Activated CD8-positive, alpha-beta memory T cell treated with anti-CD3 and anti-CD28 coated beads, Interleukin-2, amount 10 ng/mL, durations not matched to agents 7 days and 5 days (primary cell): ENCODE data around the gene XYLT1. TPM values are rescaled to one million over a fixed set of nuclear protein-coding genes. Genes with fewer than 3 reads are reported as not detected.

Experiments
- ATAC-seq: fragments of 150-1000 bp; cut with Tn5 transposase; one replicate; pipeline ENCODE4 v1.10.0; 2021; ENCODE audit warnings: moderate library complexity
- CTCF ChIA-PET: fragments of 350-600 bp; sonication (Branson Sonifier 250); formaldehyde crosslinking; loops from one replicate; lab custom pipeline; 2021; ENCODE audit warnings: antibody characterized with exemption; lab: Charles Lee
- DNase-seq: peaks from one replicate; pipeline ENCODE4 v3.0.0-alpha.2; 2020
- H3K27ac Mint-ChIP-seq: one replicate; pipeline ENCODE4 v1.8.0; 2021; ENCODE audit warnings: mild to moderate bottlenecking, mixed read lengths
- H3K27me3 Mint-ChIP-seq: one replicate; pipeline ENCODE4 v1.8.0; 2021; ENCODE audit warnings: mixed read lengths
- H3K36me3 Mint-ChIP-seq: one replicate; pipeline ENCODE4 v1.8.0; 2021; ENCODE audit warnings: mild to moderate bottlenecking, mixed read lengths
- H3K4me1 Mint-ChIP-seq: one replicate; pipeline ENCODE4 v1.8.0; 2021; ENCODE audit warnings: mixed read lengths
- H3K4me3 Mint-ChIP-seq: one replicate; pipeline ENCODE4 v1.8.0; 2021; ENCODE audit warnings: mild to moderate bottlenecking, moderate library complexity, mixed read lengths
- H3K9me3 Mint-ChIP-seq: one replicate; pipeline ENCODE4 v1.8.0; 2022; ENCODE audit warnings: low read depth, mixed read lengths
- total RNA-seq, 2 experiments: library from RNA; stranded (reverse); gene quantifications; one replicate each; pipeline ENCODE4 v1.2.3, GENCODE V29; 2021

The XYLT1 gene
- total RNA-seq, 2 experiments from 2014 or later, result 35.7 to 40.9 TPM

DNA sequence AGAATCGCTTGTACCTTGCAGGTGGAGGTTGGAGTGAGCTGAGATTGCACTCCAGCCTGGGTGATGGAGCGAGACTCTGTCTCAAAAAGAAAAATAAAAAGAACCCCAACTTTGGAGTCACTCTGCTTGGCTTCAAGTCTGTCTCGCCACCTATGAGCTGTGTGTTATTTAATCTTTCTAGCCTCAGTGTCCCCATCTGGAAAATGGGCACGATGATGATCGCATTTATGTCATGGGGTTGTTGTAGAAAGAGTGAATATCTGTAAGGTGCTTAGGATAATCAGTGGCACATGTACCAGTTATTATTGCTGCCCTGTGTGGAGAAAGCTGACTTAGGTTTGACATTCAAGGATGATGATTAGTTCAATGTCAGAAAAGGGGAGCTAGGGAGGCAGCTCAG is 319.4 kb downstream of the XYLT1 start:
- H3K36me3 Mint-ChIP-seq, result no peaks in the 10 kb centered on the region
- DNase-seq, result no peak
- no peaks in the 10 kb centered on the region for H3K9me3 Mint-ChIP-seq
- H3K27ac Mint-ChIP-seq, result no peak overlapping the region
- H3K27me3 Mint-ChIP-seq, result no peaks in the 10 kb centered on the region
- no peak overlapping the region for H3K4me3 Mint-ChIP-seq
- H3K4me1 Mint-ChIP-seq, result no peaks in the 10 kb centered on the region
- CTCF ChIA-PET, result no interaction called here
- no peak for ATAC-seq

DNA sequence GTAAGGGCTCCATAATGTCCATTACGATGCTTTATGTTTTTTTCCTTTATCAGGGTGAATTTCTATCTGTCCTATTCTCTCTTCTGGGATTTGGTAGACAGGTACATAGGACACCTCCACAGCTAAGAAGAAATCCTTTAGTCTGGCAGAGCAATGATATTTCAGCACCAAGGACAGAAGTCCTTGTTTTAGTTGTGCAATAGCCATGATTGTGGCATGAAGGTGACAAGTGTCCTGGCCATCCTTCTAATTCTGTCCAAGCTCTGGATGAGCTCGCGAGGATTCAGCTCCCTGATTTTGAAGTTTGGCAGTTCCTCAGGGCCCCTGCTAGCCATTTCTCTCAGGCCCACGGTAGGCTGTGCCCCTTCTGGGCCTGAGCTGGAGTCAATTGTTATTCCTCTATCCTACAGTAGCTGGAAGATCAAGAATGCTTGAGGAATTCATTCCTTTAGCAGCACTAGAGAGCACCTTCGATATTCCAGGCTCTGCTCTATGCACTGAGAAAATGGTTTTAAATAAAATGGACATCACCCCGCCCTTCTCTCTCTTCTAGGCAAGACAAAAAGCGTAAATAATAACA is 320.8 kb downstream of the XYLT1 start:
- no peaks in the 10 kb centered on the region for H3K27me3 Mint-ChIP-seq
- no peak for DNase-seq
- no peaks in the 10 kb centered on the region for H3K4me1 Mint-ChIP-seq
- no peak overlapping the region for H3K4me3 Mint-ChIP-seq
- H3K9me3 Mint-ChIP-seq, result no peaks in the 10 kb centered on the region
- ATAC-seq, result no peak
- no peak overlapping the region for H3K27ac Mint-ChIP-seq
- CTCF ChIA-PET, result no interaction called here
- no peaks in the 10 kb centered on the region for H3K36me3 Mint-ChIP-seq

DNA sequence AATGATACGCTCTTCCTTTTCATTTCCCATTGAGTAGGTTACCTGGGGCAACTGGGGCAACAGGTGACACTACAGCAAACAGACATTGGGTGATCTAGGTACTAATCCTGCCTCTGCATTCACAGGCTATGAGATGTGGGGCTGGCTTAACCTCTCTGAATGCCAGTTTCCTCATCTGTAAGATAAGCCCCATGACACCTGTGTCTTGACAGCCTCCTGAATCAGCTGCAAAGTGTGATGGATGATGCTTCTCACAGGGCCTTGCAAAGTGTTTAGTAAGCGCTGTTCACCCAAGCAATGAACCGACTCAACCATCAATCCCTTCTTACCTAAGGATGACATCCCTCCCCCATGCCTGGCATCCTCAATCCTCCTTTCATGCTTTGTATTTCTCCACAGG is 322.8 kb downstream of the XYLT1 start:
- CTCF ChIA-PET, result no interaction called here
- Mint-ChIP-seq H3K9me3 (no peaks in the 10 kb centered on the region), H3K27me3 (no peaks in the 10 kb centered on the region), H3K4me3 (no peak overlapping the region), H3K4me1 (no peaks in the 10 kb centered on the region), H3K27ac (no peak overlapping the region), H3K36me3 (no peaks in the 10 kb centered on the region)
- DNase-seq (no peak), ATAC-seq (no peak)

DNA sequence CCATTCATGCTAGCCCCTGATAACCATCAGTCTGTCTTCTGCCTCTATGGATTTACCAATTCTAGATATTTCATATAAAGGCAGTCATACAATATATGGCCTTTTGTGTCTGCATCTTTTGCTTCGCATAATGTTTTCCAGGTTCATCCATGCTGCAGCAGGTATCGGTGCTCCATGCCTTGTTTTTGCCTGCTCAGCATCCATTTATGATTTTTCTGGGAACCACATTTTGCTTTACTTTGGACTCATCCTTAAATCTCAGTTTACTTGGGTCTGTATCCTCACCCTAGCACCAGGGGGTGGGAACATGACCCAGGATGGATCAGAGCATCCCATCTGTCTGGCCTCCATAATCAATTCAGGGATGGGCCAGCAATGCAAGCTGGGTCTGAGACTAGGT is 325.7 kb downstream of the XYLT1 start:
- Mint-ChIP-seq H3K4me1 (no peaks in the 10 kb centered on the region), H3K27me3 (no peaks in the 10 kb centered on the region), H3K36me3 (peaks cover 6% of the 10 kb centered on the region), H3K9me3 (no peaks in the 10 kb centered on the region), H3K27ac (no peak overlapping the region), H3K4me3 (no peak overlapping the region)
- DNase-seq (no peak), ATAC-seq (no peak)
- CTCF ChIA-PET, result no interaction called here

DNA sequence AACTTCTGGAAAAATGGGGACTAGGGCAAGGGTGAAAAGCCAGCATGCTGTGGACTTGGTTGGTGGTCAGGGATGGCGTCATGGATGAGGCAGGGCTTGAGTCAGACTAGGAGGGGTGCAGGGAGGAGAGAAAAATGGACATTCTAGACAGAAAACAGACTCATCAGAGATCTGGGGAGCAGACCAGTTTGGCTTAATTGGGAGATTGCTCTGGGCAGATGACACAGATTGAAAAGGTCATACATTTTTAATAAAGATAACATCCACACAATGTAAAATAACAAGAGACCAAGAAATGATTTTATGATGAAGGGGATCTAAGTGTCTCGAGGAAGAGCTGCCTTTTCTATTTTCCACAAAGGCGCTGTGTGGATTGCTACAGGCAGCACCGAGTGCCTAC is 326.3 kb downstream of the XYLT1 start:
- Mint-ChIP-seq H3K4me3 (no peak overlapping the region), H3K27ac (no peak overlapping the region), H3K27me3 (no peaks in the 10 kb centered on the region), H3K4me1 (no peaks in the 10 kb centered on the region), H3K9me3 (no peaks in the 10 kb centered on the region), H3K36me3 (peaks cover 10% of the 10 kb centered on the region)
- CTCF ChIA-PET, result no interaction called here
- no peak for ATAC-seq
- no peak for DNase-seq

DNA sequence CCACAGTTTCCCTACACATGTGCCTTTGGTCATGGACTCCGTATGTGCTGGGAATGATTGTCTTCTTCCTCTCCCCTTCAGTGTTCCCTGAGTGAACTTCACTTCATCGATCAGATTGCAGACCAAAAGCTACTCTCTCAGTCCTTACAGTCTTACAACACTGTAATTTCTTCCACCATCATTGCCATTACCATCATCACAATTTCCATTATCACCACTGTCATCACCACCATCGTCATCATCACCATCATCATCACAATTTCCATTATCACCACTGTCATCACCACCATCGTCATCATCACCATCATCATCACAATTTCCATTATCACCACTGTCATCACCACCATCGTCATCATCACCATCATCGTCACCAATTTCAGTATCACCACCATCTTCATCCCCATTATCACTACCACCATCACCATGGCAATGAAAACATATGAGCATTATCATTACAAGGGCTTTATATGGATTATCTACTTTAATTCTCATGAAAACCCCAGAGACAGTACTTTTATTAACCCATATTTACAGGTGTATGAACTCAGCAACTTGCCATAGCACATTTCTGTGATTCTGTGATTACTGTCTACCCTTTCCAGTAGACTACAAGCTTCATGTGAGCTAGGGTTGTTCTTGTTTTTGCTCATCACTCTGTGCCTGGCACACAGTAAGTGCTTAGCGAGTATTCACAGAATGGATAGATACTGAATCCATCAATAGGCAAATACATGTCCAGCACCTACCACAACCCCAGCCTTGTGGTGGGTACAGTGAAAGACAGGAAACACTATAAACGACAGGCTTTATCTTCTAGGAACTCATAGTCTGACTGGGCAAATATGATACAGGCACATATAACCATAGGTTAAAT is 327.0 kb downstream of the XYLT1 start:
- Mint-ChIP-seq H3K9me3 (no peaks in the 10 kb centered on the region), H3K27ac (no peak overlapping the region), H3K4me3 (no peak overlapping the region), H3K36me3 (peaks cover 16% of the 10 kb centered on the region), H3K27me3 (no peaks in the 10 kb centered on the region), H3K4me1 (no peaks in the 10 kb centered on the region)
- DNase-seq (no peak), ATAC-seq (peak; percentile 33)
- CTCF ChIA-PET, result no interaction called here

DNA sequence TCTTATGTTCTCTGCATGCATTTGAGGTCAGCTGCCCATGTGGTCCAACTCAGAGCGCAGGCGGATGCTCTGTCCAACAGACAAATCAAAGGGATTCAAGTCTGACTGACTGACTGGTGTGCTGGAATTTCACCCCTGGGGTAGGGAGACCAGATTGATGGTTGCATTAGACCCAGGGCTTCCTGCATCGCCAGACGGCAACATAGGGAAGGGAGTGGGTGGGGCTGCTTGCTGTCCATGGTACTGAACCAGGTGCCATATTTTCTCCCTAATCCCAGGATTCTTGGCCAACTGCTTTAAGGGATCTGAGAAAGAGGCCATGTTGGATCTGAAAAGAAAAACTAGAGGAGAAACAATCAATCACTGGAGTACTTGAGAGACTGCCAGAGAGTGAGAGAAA is 332.0 kb downstream of the XYLT1 start:
- H3K4me1 Mint-ChIP-seq, result peaks cover 13% of the 10 kb centered on the region
- H3K9me3 Mint-ChIP-seq, result no peaks in the 10 kb centered on the region
- H3K27me3 Mint-ChIP-seq, result no peaks in the 10 kb centered on the region
- no peak for ATAC-seq
- no peak overlapping the region for H3K27ac Mint-ChIP-seq
- H3K4me3 Mint-ChIP-seq, result no peak overlapping the region
- CTCF ChIA-PET, result no interaction called here
- DNase-seq, result no peak
- H3K36me3 Mint-ChIP-seq, result peaks cover 40% of the 10 kb centered on the region

DNA sequence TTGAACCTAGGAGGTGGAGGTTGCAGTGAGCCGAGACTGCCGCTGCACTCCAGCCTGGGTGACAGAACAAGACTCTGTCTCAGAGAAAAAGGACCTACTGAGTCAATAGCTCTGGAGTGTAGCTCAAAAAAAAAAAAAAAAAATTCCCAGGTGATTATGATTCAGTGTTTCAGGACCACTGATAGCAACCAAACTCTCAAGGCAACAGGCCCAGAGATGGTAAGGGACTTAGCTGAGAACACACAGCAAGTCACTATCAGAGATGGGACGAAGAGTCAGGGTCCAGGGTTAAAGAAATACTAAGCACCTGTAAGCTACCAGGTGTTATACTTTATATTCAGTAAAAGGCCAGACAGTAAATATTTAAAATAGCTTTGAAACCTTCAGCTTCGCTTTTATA is 335.3 kb downstream of the XYLT1 start:
- no peak for ATAC-seq
- no peak overlapping the region for H3K27ac Mint-ChIP-seq
- no peaks in the 10 kb centered on the region for H3K9me3 Mint-ChIP-seq
- H3K27me3 Mint-ChIP-seq, result no peaks in the 10 kb centered on the region
- no peak for DNase-seq
- H3K4me1 Mint-ChIP-seq, result peaks cover 25% of the 10 kb centered on the region
- peaks cover 51% of the 10 kb centered on the region for H3K36me3 Mint-ChIP-seq
- CTCF ChIA-PET, result interaction anchor here (1.3 to 1.4 kb wide), 2 partner anchors 122 to 443 kb away, joined by 3 read pairs; no protein-coding TSS in a partner anchor
- no peak overlapping the region for H3K4me3 Mint-ChIP-seq

DNA sequence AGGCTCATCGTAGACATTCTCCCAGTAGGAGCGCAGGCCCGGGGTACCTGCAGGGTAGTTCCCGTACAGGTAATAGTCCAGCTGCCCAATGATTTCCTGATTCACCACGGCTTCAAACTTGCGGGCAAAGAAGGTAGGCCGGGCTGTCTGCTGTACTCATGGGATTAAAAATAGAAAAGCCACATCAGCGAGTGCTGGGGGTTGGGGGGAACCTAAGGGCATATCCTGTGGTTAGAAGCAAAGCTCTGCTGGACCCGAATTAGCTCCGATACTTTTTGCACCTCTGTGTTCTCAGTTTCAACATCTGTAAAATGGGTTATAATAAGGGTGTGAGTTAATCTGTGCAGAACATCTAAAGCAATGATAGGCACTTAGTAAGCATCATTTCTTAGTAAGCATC is 336.2 kb downstream of the XYLT1 start:
- H3K27me3 Mint-ChIP-seq, result no peaks in the 10 kb centered on the region
- DNase-seq (no peak), ATAC-seq (no peak)
- CTCF ChIA-PET, result interaction anchor here (1.3 to 1.4 kb wide), 2 partner anchors 121 to 444 kb away, joined by 3 read pairs; no protein-coding TSS in a partner anchor
- H3K9me3 Mint-ChIP-seq, result no peaks in the 10 kb centered on the region
- H3K4me3 Mint-ChIP-seq, result no peak overlapping the region
- H3K4me1 Mint-ChIP-seq, result peaks cover 29% of the 10 kb centered on the region
- peaks cover 47% of the 10 kb centered on the region for H3K36me3 Mint-ChIP-seq
- no peak overlapping the region for H3K27ac Mint-ChIP-seq

DNA sequence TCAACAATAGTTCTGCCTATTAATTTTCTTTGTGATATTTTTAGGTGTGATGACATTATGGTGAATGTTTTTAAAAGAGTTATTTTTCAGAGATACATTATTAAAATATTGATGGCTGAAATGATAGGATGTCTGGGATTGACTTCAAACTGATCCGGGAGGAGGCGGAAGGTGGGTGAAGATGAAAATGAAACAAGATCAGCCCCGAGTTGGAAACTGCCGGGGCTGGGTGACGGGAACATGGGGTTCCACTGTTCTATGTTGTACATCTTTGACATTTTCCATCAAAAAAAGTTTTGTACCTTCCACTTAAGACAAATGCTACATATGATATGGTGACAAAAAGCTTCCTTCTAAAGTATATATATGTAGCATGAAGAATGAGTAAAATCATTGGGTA is 336.9 kb downstream of the XYLT1 start:
- no peak overlapping the region for H3K27ac Mint-ChIP-seq
- peaks cover 29% of the 10 kb centered on the region for H3K4me1 Mint-ChIP-seq
- no peak overlapping the region for H3K4me3 Mint-ChIP-seq
- CTCF ChIA-PET, result interaction anchor here (0.6 to 1.4 kb wide), 2 partner anchors 8 to 120 kb away, joined by 3 read pairs; no protein-coding TSS in a partner anchor
- DNase-seq (no peak), ATAC-seq (no peak)
- no peaks in the 10 kb centered on the region for H3K9me3 Mint-ChIP-seq
- H3K27me3 Mint-ChIP-seq, result no peaks in the 10 kb centered on the region
- H3K36me3 Mint-ChIP-seq, result peaks cover 40% of the 10 kb centered on the region

DNA sequence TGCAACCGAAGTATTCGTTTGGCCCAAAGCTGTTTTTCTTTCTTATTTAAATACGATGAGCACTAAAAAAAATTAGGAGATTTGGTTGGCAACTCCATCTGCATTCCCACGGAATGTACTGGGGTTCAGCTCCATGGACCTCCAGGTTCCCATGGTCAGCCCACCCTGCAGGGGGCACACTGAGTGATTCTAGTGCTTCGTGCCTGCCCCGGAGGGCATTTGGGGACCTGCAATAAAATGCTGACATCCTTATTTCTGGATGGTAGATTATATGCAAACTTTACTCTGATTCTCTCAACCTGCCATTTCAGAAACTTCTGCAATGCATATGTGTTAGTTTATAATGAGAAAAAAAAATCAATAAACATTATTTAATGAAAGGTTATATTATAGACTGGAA is 339.4 kb downstream of the XYLT1 start:
- DNase-seq, result no peak
- Mint-ChIP-seq H3K27ac (no peak overlapping the region), H3K9me3 (no peaks in the 10 kb centered on the region), H3K4me1 (peaks cover 29% of the 10 kb centered on the region), H3K36me3 (peaks cover 44% of the 10 kb centered on the region), H3K4me3 (no peak overlapping the region), H3K27me3 (no peaks in the 10 kb centered on the region)
- CTCF ChIA-PET, result no interaction called here
- no peak for ATAC-seq

DNA sequence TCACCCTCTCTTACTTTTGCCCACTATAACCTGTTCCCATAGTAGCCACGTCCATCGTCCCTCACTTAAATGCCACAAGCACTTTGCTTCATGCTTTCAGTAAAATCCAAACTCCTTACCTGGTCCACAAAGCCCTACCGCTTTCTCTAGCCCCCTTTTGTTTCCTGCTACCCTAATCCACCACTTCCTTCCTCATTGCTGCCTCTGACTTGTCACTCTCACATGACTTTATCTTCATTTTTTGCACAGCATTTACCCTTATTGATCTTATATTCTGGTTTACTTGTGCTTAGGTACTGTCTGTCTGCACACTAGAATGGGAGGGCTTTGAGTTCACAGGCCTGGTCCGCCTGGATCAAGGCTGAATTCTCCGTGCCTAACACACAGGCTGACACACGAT is 340.0 kb downstream of the XYLT1 start:
- H3K36me3 Mint-ChIP-seq, result peaks cover 49% of the 10 kb centered on the region
- ATAC-seq, result peak; percentile 30
- peak overlapping the region; percentile 27 for H3K27ac Mint-ChIP-seq
- no peak for DNase-seq
- CTCF ChIA-PET, result no interaction called here
- H3K4me3 Mint-ChIP-seq, result no peak overlapping the region
- H3K9me3 Mint-ChIP-seq, result no peaks in the 10 kb centered on the region
- peaks cover 29% of the 10 kb centered on the region for H3K4me1 Mint-ChIP-seq
- H3K27me3 Mint-ChIP-seq, result no peaks in the 10 kb centered on the region

DNA sequence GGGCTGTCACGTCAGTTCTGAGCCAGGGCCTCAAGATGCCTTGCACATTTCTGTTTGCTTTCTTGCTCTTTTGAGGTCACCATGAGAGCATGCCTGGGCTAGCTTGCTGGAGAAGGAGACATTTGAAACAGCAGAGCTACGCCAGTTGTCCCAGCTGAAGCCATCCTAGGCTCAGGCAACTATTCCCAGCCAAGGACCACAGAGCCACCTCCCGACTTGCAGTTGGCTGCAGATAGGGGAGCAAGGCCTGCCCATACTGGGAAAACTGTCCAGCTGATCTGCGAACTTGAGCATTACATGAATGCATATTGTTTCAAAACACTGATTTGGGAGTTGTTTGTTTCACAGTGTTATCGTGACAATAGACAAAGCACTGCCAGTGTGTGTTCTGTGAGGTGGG is 340.8 kb downstream of the XYLT1 start:
- Mint-ChIP-seq H3K9me3 (peaks cover 3% of the 10 kb centered on the region), H3K36me3 (peaks cover 56% of the 10 kb centered on the region), H3K27ac (no peak overlapping the region), H3K4me1 (peaks cover 25% of the 10 kb centered on the region), H3K27me3 (no peaks in the 10 kb centered on the region), H3K4me3 (no peak overlapping the region)
- DNase-seq (no peak), ATAC-seq (no peak)
- CTCF ChIA-PET, result no interaction called here

DNA sequence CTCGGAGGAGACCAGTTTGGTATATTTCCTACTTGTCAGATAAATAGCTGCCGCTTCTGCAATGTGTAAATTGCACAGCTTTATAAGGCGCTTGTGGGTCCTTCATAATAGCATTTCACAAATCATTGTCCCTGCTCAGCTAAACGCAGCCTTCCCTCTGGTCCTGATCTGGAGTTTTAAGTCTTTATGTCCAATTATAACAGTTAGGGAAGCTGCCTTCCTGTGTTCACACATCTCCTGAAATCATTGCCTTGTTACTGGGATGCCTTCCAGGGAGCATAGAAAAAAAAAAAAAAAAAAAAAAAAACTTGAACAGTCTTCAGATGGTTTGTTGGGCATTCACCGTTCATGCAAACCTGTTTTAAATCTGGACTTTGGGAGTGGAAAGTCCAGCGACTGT is 342.0 kb downstream of the XYLT1 start:
- no peak for ATAC-seq

More for the DNA sequence above, 342.0 kb downstream of the XYLT1 start:
- peaks cover 6% of the 10 kb centered on the region for H3K9me3 Mint-ChIP-seq
- H3K27me3 Mint-ChIP-seq, result no peaks in the 10 kb centered on the region
- no peak for DNase-seq
- H3K27ac Mint-ChIP-seq, result no peak overlapping the region
- no peak overlapping the region for H3K4me3 Mint-ChIP-seq
- H3K36me3 Mint-ChIP-seq, result peaks cover 59% of the 10 kb centered on the region
- CTCF ChIA-PET, result no interaction called here
- peaks cover 16% of the 10 kb centered on the region for H3K4me1 Mint-ChIP-seq
